GM13976 (cell line): ENCODE data around the gene PRRX1.

Experiments used
- DNase-seq: peaks from one replicate; pipeline ENCODE4 v3.0.0; 2012; ENCODE audit warnings: low spot score
- CTCF ChIP-seq: IDR thresholded peaks from 2 replicates; pipeline ENCODE4 v1.5.1; 2012; ENCODE audit warnings: borderline replicate concordance, mild to moderate bottlenecking; ENCODE audit not compliant: insufficient read depth; ENCODE audit errors: extremely low read depth, missing control alignments, control extremely low read depth
- in situ Hi-C: fragments of 300-500 bp; cut with MboI; formaldehyde crosslinking; loops from one replicate; pipeline ENCODE4 v1.12.0; 2022; ENCODE audit warnings: low sequenced_read_pairs, mixed read lengths, inconsistent platforms; ENCODE audit not compliant: unreplicated experiment

Gene PRRX1

DNA sequence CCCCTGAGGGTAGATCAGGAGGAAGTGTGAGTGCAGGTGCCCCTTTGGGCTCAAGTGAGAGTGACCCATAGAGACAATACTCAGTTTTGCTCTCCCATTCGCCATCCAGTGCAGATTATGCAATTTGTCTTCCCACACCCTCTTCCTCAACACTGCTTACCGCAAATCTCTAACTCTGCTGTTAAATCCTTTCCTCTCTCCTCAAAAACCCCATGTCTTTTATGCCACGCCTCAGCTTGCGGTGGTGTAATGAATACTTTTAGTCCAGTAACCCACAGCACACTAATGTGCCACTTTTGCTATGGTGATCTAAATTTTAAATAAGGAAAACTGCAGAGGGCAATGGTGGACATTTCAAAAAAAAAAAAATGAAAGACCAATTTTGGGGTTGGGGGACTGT, 57.7 kb downstream of the PRRX1 start:
- DNase-seq, result no peak
- in situ Hi-C loops, result no loop called here
- no peak for TF ChIP-seq CTCF

GRCh38 chr1:170723518-170723917, 59.6 kb downstream of the PRRX1 start:
- no peak for DNase-seq
- TF ChIP-seq CTCF, result no peak
- in situ Hi-C loops, result no loop called here

DNA sequence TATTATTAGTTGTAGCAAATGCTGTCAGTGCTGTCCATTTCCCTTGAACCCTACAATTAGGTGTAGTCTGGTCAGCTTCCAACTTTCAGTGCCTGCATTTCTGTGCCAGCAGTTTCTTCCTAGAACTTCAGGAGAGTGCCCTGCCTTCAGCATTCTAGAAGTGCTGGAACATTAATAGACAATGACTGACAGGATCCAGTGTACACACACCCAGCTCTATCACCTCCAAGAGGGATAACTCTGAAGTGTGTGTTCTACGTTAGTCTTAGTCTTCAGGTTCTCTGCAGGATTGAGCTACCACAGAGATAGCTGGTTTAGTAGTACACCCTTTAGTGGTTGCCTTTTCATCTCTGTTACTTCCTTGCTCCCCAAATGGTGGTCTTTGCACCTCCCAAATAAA, 61.4 kb downstream of the PRRX1 start:
- no peak for DNase-seq
- TF ChIP-seq CTCF, result no peak
- in situ Hi-C loops, result no loop called here

GRCh38 chr1:170727963-170728362, 64.0 kb downstream of the PRRX1 start:
- TF ChIP-seq CTCF, result no peak
- DNase-seq, result no peak
- in situ Hi-C loops, result no loop called here

DNA sequence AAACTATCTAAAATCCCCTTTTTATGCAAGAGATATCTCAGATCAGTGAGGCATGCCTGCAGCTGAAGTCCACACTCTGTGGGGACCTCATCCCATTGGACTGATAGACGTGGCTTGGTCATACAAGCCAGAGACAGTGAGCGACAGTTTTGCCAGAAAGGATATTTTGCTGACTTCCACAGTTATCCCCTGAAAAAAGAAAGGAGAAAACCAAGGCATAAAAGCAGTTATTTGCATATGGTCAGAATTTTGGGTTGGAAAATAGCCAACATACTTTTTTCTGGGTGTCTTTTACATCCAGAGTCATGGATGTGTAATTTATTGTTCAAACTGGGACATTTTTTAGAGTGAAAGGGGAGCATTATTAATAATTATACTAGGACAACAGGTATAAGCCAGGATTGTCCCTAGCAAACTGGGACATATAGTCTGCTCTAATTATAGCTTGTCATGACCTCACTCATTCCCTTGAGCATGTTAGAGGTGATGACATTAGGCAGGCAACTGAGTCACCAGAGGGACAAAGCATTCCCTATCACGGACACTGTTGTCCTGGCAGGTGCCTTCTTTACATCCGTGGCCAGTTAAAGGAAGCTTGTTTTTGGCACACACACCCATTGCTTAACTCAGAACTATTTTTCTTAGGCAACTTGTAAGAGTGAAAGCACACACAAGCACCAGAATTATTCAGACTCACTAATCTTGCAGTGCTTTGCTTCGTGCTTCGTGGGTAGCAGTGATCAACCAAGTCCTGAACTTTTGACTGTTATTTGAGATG, 65.5 kb downstream of the PRRX1 start:
- in situ Hi-C loops, result no loop called here
- DNase-seq, result no peak
- TF ChIP-seq CTCF, result no peak

GRCh38 chr1:170730014-170730413, 66.1 kb downstream of the PRRX1 start:
- no peak for TF ChIP-seq CTCF
- DNase-seq, result no peak
- in situ Hi-C loops, result no loop called here

GRCh38 chr1:170730438-170730837, 66.5 kb downstream of the PRRX1 start:
- in situ Hi-C loops, result no loop called here
- TF ChIP-seq CTCF, result no peak
- no peak for DNase-seq
